Gastrocnemius medialis (tissue), 4 donors: ENCODE measurements around the gene OPCML. TPM values are rescaled to one million over a fixed set of nuclear protein-coding genes. Genes with fewer than 3 reads are reported as not detected.

Experiments used
- ATAC-seq, 2 donors: fragments of 150-250 bp; one replicate each; pipeline ENCODE4 v1.9.1; 2016
- DNase-seq, 2 donors: peaks; one replicate each; pipeline ENCODE4 v3.0.0-alpha.2; 2019
- H3K27ac ChIP-seq, 4 donors: fragments of 200-600 bp; sonication (generic); 1 replicate in 1 of 4; 2 replicates in 3 of 4; pipeline ENCODE4 v1.5.1; 2016 to 2018; ENCODE audit warnings: mild to moderate bottlenecking in 2 of 4, moderate library complexity in 1 of 4
- H3K27me3 ChIP-seq, 3 donors: fragments of 200-600 bp; sonication (generic) in 2 of 3; 1 replicate in 1 of 3; 2 replicates in 2 of 3; pipeline versions ENCODE4 v1.5.1 to v1.6.0; 2016 to 2019; ENCODE audit warnings: mild to moderate bottlenecking in 1 of 3, moderate library complexity in 1 of 3
- H3K36me3 ChIP-seq, 2 donors: fragments of 200-600 bp; sonication (generic) in 1 of 2; one replicate each; pipeline ENCODE4 v1.5.1; 2017 to 2018
- H3K4me1 ChIP-seq, 2 donors: fragments of 200-600 bp; sonication (generic) in 1 of 2; one replicate each; pipeline ENCODE4 v1.5.1; 2016 to 2017; ENCODE audit warnings: mild to moderate bottlenecking in 2 of 2
- H3K4me3 ChIP-seq, 4 donors: fragments of 200-600 bp; sonication (generic) in 3 of 4; 1 replicate in 1 of 4; 2 replicates in 3 of 4; pipeline ENCODE4 v1.5.1; 2016 to 2019; ENCODE audit warnings: mild to moderate bottlenecking in 2 of 4
- H3K9me3 ChIP-seq, 3 donors: fragments of 200-600 bp; sonication (generic) in 2 of 3; 1 replicate in 1 of 3; 2 replicates in 2 of 3; pipeline ENCODE4 v1.5.1; 2016 to 2019
- POLR2A ChIP-seq, 2 donors: fragments of 450-650 bp; IDR thresholded peaks; one replicate each; pipeline ENCODE4 v1.6.1; 2017; ENCODE audit warnings: antibody characterized with exemption in 2 of 2, mild to moderate bottlenecking in 2 of 2, moderate library complexity in 2 of 2
- in situ Hi-C, 4 donors: fragments of 200-750 bp; cut with MboI; loops; one replicate each; pipeline versions ENCODE4 v1.15.0 to v1.8.0; 2017; ENCODE audit warnings: low sequenced_read_pairs in 4 of 4
- intact Hi-C: fragments of 100-400 bp; cut with DNase I; formaldehyde crosslinking; loops from one replicate; pipeline ENCODE4 v1.15.1; 2023; ENCODE audit warnings: low total_unique reads
- total RNA-seq, 4 donors: library from RNA; depleted of rRNA; stranded (reverse); fragments of >200 nt; gene quantifications; one replicate each; pipeline versions ENCODE4 v1.1.0 to v1.2.3, GENCODE V29; 2016
- TF ChIP-seq, protein P1 (sequence below), 5 experiments: fragments of 450-650 bp in 3 of 5; fragments of 200-600 bp in 2 of 5; sonication (generic) in 2 of 5; IDR thresholded peaks in 4 of 5; conservative IDR thresholded peaks in 1 of 5; 1 replicate in 4 of 5; 2 replicates in 1 of 5; pipeline ENCODE4 v1.5.1; 2016 to 2019; ENCODE audit warnings: antibody characterized with exemption in 5 of 5, mild to moderate bottlenecking in 3 of 5, moderate library complexity in 3 of 5

OPCML gene
- total RNA-seq, 4 donors from 2014 or later: not detected

DNA sequence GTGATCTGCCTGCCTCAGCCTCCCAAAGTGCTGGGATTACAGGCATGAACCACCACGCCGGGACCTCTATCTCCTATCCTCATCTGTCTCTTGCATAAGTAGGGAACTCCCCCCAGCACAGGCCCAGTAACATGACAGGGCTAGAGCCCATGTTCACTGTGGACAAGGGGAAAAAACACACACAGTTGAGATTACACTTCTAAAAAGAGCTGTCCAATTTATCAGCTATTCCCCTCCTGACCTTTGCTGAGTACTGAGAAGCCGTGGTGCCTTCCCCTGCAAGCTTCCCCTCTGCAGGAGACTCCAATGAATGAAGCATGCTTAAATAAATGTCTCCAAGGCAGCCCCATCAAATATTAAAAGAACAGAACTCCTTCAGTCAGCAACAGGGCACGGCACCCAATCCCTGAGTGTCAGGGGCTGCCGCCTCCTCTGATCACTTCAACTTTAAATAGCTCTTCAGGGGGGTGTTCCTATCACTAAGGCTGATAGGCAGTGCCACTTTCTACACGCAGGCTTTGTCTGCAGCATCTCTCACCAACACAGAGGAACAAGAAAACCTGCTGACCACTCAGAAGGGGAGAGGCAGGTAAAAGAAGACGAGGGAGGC, 385.5 kb downstream of the OPCML start:
- no peak for TF ChIP-seq POLR2A (IDR thresholded peaks at IDR 0.05)
- TF ChIP-seq, protein P1, sequence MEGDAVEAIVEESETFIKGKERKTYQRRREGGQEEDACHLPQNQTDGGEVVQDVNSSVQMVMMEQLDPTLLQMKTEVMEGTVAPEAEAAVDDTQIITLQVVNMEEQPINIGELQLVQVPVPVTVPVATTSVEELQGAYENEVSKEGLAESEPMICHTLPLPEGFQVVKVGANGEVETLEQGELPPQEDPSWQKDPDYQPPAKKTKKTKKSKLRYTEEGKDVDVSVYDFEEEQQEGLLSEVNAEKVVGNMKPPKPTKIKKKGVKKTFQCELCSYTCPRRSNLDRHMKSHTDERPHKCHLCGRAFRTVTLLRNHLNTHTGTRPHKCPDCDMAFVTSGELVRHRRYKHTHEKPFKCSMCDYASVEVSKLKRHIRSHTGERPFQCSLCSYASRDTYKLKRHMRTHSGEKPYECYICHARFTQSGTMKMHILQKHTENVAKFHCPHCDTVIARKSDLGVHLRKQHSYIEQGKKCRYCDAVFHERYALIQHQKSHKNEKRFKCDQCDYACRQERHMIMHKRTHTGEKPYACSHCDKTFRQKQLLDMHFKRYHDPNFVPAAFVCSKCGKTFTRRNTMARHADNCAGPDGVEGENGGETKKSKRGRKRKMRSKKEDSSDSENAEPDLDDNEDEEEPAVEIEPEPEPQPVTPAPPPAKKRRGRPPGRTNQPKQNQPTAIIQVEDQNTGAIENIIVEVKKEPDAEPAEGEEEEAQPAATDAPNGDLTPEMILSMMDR (IDR thresholded peaks at IDR 0.05 in 4 of 5, conservative IDR thresholded peaks at IDR 0.05 in 1 of 5): no peak
- Histone ChIP-seq H3K36me3 (no peaks in the 10 kb centered on the region), H3K9me3 (no peaks in the 10 kb centered on the region), H3K4me3 (no peak overlapping the region), H3K27me3 (no peaks in the 10 kb centered on the region), H3K4me1 (no peaks in the 10 kb centered on the region), H3K27ac (no peak overlapping the region)
- DNase-seq (no peak), ATAC-seq (no peak)
- in situ Hi-C loops (loop anchor here in 2 of 4 donors (10.0 to 25.0 kb wide), 2 partner anchors 678 to 690 kb away; partner anchors contain the start of gene SPATA19 (in 1 of the 2)), intact Hi-C loops (no loop called here)

DNA sequence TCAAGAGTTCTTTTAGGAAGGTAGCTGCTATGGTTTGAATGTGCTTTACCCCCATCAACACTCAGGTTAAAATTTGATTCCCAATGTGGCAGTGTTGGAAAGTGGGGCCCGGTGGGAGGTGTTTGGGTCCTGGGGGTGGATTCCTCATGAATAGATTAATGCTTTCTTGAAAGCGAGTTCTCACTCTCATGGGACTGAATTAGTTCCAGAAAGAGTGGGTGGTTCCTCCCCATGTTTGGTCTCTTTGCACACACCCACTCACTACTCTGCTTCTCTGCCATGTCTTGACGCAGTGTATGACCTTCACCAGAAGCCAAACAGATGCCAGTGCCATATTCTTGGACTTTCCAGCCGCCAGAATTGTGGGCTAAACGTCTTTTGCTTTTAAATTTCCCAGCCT, 394.4 kb downstream of the OPCML start:
- in situ Hi-C loops (loop anchor here in 3 of 4 donors (10.0 to 25.0 kb wide), 3 partner anchors 687 to 699 kb away; partner anchors contain the start of gene SPATA19 (in 1 of the 3)), intact Hi-C loops (no loop called here)
- H3K27ac ChIP-seq: no peak overlapping the region
- no peaks in the 10 kb centered on the region for H3K36me3 ChIP-seq
- ATAC-seq: no peak
- peaks cover 0 to 2% (median 0%) of the 10 kb centered on the region in 3 donors for H3K27me3 ChIP-seq
- H3K4me1 ChIP-seq: no peaks in the 10 kb centered on the region
- TF ChIP-seq, protein P1 (IDR thresholded peaks at IDR 0.05 in 4 of 5, conservative IDR thresholded peaks at IDR 0.05 in 1 of 5): no peak
- no peak for TF ChIP-seq POLR2A (IDR thresholded peaks at IDR 0.05)
- no peak overlapping the region for H3K4me3 ChIP-seq
- H3K9me3 ChIP-seq: no peaks in the 10 kb centered on the region
- no peak for DNase-seq

DNA sequence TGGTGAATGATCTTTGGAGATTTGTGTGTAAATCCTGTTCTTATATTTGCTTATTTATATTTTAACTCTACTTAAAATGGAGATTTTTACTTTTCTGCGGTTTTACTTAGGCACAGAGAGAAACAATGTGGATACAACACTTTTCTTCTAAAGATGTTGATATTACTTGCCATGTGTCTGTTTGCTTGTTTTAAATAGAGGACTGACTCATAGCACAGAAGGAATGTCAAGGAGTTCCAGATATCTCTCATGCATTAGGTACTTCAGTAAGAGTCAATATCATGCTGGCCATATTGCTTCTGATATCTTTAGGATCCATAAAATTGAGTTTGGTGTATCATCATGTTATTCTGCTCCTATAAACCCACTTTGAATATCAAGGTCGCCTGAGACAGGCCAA, 395.0 kb downstream of the OPCML start:
- Histone ChIP-seq H3K27me3 (peaks cover 0 to 2% (median 0%) of the 10 kb centered on the region in 3 donors), H3K36me3 (no peaks in the 10 kb centered on the region), H3K4me3 (no peak overlapping the region), H3K9me3 (no peaks in the 10 kb centered on the region), H3K27ac (no peak overlapping the region), H3K4me1 (no peaks in the 10 kb centered on the region)
- intact Hi-C loops: no loop called here
- no peak for TF ChIP-seq POLR2A (IDR thresholded peaks at IDR 0.05)
- TF ChIP-seq, protein P1 (IDR thresholded peaks at IDR 0.05 in 4 of 5, conservative IDR thresholded peaks at IDR 0.05 in 1 of 5): no peak
- DNase-seq (no peak), ATAC-seq (no peak)
- in situ Hi-C loops: loop anchor here in 3 of 4 donors (10.0 to 25.0 kb wide), 3 partner anchors 688 to 700 kb away; partner anchors contain the start of gene SPATA19 (in 1 of the 3)

DNA sequence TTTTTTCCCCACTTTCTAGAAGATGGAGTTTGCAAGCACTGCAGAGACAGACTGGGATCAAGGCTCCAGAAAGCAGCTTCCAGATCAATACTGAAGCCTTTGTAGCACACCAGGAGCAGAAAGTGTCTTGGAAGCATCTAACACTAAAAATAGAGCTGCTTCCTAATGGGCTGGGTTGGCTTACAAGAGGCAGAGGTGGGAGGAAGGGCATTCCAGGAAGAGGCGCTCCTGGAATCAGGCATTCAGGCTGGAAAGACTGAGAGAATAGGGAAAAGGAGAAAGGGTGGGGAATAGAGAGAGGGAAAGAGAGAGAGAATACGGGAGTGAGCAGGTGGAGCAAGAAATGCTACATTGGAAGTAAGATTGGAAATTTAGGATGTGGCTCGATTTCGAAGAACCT, 395.9 kb downstream of the OPCML start:
- no peak for TF ChIP-seq POLR2A (IDR thresholded peaks at IDR 0.05)
- TF ChIP-seq, protein P1 (IDR thresholded peaks at IDR 0.05 in 4 of 5, conservative IDR thresholded peaks at IDR 0.05 in 1 of 5): no peak
- no peaks in the 10 kb centered on the region for H3K36me3 ChIP-seq
- in situ Hi-C loops: loop anchor here in 3 of 4 donors (10.0 to 25.0 kb wide), 3 partner anchors 688 to 701 kb away; partner anchors contain the start of gene SPATA19 (in 1 of the 3)
- ATAC-seq (no peak), DNase-seq (no peak)
- H3K4me1 ChIP-seq: no peaks in the 10 kb centered on the region
- H3K27me3 ChIP-seq: peaks cover 0 to 2% (median 0%) of the 10 kb centered on the region in 3 donors
- H3K4me3 ChIP-seq: no peak overlapping the region
- intact Hi-C loops: no loop called here
- H3K9me3 ChIP-seq: no peaks in the 10 kb centered on the region
- H3K27ac ChIP-seq: no peak overlapping the region
